ENCODE data around the gene SERINC5.

GRCh38 chr5:80116000-80116399, 139.8 kb downstream of the SERINC5 start:
- TF ChIP-seq CTCF (IDR thresholded peaks at IDR 0.05) (no peak), POLR2A (IDR thresholded peaks at IDR 0.05) (no peak)

Data from body of pancreas (tissue), 4 donors.